ENCODE data around the gene REST.

GRCh38 chr4:56859841-56860240 lies 47.9 kb upstream of the REST start:
- TF ChIP-seq CTCF (IDR thresholded peaks at IDR 0.05), result no peak
- no peak for TF ChIP-seq FOXM1 (IDR thresholded peaks at IDR 0.05; ENCODE audit: low read depth)
- no peak for TF ChIP-seq POLR2AphosphoS5 (IDR thresholded peaks at IDR 0.05; ENCODE audit: low read depth, low read length)
- no peak for TF ChIP-seq EP300 (IDR thresholded peaks at IDR 0.05; ENCODE audit: borderline replicate concordance in 1 of 2, low read depth in 1 of 2, low read length in 1 of 2)
- TF ChIP-seq ELF1 (IDR thresholded peaks at IDR 0.05), result no peak
